ENCODE results near the gene LENG8.

LENG8 gene

GRCh38 chr19:54448774-54449700, at the start of gene LENG8:
Gene LENG8 (plus strand): TSS chr19:54449199. CDS start chr19:54451345, 2,146 bp downstream.
- TF ChIP-seq EP300 (IDR thresholded peaks at IDR 0.05; ENCODE audit: borderline replicate concordance), result peak; percentile 34; the same call in 1 of the 2 replicates
- no peak for TF ChIP-seq YY1 (IDR thresholded peaks at IDR 0.05; ENCODE audit: low read depth)
- no peak for TF ChIP-seq CEBPB (IDR thresholded peaks at IDR 0.05)
- TF ChIP-seq REST (IDR thresholded peaks at IDR 0.05; ENCODE audit: low read depth), result no peak
- no peak for TF ChIP-seq TEAD4 (IDR thresholded peaks at IDR 0.05)
- TF ChIP-seq RAD21 (IDR thresholded peaks at IDR 0.05; ENCODE audit: low read depth), result no peak
- TF ChIP-seq MAX (IDR thresholded peaks at IDR 0.05), result peak; percentile 87
- peak; percentile 93 for TF ChIP-seq CREB1 (IDR thresholded peaks at IDR 0.05; ENCODE audit: low read depth)
- peak; percentile 99 for TF ChIP-seq EGR1 (IDR thresholded peaks at IDR 0.05)
- TF ChIP-seq USF1 (IDR thresholded peaks at IDR 0.05), result no peak; the same call in 1 of the 2 replicates
- no peak for TF ChIP-seq NFIC (IDR thresholded peaks at IDR 0.05)
- no peak; the same call in none of the 2 replicates for TF ChIP-seq TCF12 (IDR thresholded peaks at IDR 0.05; ENCODE audit: low read depth)
- no peak for TF ChIP-seq ZBTB7A (IDR thresholded peaks at IDR 0.05; ENCODE audit: low read depth)
- TF ChIP-seq FOXM1 (IDR thresholded peaks at IDR 0.05; ENCODE audit: borderline replicate concordance, low read depth), result no peak
- TF ChIP-seq TAF1 (IDR thresholded peaks at IDR 0.05; ENCODE audit: low read depth), result peak; percentile 70

- no peak for TF ChIP-seq CEBPB (IDR thresholded peaks at IDR 0.05)
- no peak for TF ChIP-seq USF1 (IDR thresholded peaks at IDR 0.05)
- TF ChIP-seq REST (IDR thresholded peaks at IDR 0.05; ENCODE audit: low read depth), result no peak
These were observed 48.1 kb upstream of the LENG8 start for GRCh38 chr19:54400913-54401312.

GRCh38 chr19:54403054-54403453, 45.9 kb upstream of the LENG8 start:
- TF ChIP-seq RAD21 (IDR thresholded peaks at IDR 0.05; ENCODE audit: low read depth), result no peak
- no peak for TF ChIP-seq FOXM1 (IDR thresholded peaks at IDR 0.05; ENCODE audit: borderline replicate concordance, low read depth)
- no peak for TF ChIP-seq TAF1 (IDR thresholded peaks at IDR 0.05; ENCODE audit: low read depth)
- TF ChIP-seq YY1 (IDR thresholded peaks at IDR 0.05; ENCODE audit: low read depth), result no peak
- TF ChIP-seq CEBPB (IDR thresholded peaks at IDR 0.05), result no peak
- TF ChIP-seq EP300 (IDR thresholded peaks at IDR 0.05; ENCODE audit: borderline replicate concordance), result no peak
- TF ChIP-seq ZBTB7A (IDR thresholded peaks at IDR 0.05; ENCODE audit: low read depth), result no peak
- no peak for TF ChIP-seq MAX (IDR thresholded peaks at IDR 0.05)
- TF ChIP-seq CREB1 (IDR thresholded peaks at IDR 0.05; ENCODE audit: low read depth), result no peak
- TF ChIP-seq EGR1 (IDR thresholded peaks at IDR 0.05), result no peak
- no peak for TF ChIP-seq TEAD4 (IDR thresholded peaks at IDR 0.05)
- no peak for TF ChIP-seq TCF12 (IDR thresholded peaks at IDR 0.05; ENCODE audit: low read depth)
- TF ChIP-seq USF1 (IDR thresholded peaks at IDR 0.05), result no peak
- no peak for TF ChIP-seq REST (IDR thresholded peaks at IDR 0.05; ENCODE audit: low read depth)
- TF ChIP-seq NFIC (IDR thresholded peaks at IDR 0.05), result no peak
